ENCODE results near the gene SPRN.
"Not testable (repeated sequence)": the region's sequence is repeated elsewhere in the genome, so short reads cannot be mapped to it uniquely, and the experiment has no call there.

SPRN gene

DNA sequence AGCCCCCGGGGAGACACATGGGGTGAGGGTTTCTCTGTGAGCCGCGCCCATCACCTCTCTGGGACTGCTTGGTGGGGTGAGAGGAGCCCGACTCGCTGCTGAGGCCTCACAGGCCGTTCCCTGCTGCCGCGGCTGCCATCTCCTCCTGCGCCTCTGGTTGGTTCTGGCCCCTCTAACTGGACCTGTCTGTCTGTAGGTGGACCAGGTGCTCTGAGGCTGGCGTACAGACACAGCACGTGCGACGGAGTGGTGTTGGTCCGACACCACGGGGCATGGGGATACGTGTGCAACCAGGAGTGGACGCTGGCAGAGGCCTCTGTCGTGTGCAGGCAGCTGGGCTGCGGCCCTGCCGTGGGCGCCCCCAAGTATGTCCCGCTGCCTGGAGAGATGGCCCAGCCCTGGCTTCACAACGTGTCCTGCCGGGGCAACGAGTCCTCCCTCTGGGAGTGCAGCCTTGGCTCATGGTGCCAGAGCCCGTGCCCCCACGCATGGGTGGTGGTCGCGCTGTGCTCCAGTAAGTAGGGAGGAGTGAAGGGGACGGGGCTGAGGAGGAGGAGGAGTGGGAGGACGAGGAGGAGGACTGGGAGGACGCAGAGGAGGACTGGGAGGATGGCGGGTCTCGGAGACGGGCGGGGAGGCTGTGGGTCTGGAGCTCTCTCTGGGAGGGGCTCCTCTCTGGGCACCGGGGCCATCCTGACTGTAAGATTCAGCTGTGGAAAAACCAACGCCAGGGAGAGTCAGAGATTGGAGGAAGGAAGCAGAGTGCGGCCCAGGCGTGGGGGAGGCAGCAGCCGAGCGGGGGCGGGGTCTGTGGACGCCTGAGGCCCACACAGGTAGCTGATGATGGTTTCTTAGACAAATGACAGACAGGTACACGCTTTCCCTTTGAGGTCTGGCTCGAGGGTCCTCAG lies 31.9 kb upstream of the SPRN start:
- DNase-seq = no peak

DNA sequence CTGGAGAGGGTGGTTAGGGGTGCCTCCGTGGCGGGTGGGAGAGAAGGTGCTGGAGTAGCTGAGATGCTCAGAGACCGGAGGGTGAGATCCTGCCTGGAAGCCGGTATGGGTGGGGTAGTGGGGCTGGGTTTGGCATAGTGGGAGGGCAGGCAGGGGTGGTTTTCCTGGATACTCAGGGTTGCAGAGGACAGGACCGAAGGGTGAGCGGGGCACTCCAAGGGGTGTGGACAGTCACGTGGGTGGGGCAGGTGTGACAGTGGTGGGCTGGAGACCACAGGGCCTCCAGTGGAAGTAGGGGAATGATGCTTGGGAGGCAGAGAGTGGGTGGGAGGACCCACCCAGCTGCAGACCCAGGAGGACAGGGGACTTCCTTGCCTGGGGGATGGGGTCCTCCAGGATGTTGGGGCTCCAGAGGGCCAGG lies 31.2 kb upstream of the SPRN start:
- DNase-seq = no peak

DNA sequence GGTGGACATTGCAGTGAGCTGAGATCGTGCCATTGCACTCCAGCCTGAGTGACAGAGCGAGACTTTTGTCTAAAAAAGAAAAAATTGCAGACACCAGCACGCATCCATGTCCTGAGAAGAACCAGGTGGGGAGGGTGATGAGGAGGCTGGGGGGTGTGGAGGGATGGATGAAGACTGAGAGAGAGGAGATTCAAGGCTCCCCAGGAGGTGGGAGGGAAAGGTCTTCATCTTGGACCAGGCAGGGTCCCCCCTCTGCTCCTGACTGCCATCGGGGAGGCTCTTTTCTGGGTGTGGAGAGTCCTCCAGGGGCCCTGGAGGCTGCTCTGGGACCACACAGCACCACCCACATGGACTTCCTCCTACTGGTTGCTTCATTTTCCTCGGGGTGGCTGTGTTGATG lies 30.8 kb upstream of the SPRN start:
- DNase-seq = no peak

DNA sequence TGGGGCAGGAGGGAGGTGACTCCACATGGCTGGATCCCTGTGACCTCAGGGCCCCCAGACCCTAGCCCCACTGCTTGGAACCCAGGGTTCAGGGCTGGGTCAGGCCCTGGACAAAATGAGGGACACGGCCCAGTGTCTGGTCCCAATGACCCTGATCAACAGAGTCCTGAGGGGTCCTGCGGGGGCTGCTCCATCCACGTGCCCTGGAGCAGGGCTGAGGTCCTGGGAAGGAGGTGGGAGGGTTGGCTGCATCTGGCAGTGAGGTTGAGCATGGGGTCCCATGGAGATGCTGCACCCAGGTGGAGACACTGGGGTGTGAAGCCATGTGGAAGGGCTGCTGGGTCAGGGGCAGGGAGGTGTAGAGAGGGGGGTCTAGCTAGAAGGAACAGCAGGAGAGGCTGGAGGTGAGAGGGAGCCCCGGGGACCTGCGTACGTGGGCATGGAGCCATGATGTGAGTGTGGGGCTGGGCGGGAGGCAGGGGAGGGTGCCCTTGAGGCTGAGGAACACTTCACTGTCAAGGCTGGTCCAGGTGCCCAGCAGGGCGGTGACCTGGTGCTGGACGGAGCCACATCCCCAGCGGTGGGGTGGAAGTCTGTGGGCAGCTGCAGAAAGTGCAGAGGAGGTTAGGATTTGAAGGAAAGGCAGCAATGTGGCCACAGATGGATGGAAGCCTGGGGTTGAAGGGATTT lies 29.9 kb upstream of the SPRN start:
- no peak for DNase-seq

DNA sequence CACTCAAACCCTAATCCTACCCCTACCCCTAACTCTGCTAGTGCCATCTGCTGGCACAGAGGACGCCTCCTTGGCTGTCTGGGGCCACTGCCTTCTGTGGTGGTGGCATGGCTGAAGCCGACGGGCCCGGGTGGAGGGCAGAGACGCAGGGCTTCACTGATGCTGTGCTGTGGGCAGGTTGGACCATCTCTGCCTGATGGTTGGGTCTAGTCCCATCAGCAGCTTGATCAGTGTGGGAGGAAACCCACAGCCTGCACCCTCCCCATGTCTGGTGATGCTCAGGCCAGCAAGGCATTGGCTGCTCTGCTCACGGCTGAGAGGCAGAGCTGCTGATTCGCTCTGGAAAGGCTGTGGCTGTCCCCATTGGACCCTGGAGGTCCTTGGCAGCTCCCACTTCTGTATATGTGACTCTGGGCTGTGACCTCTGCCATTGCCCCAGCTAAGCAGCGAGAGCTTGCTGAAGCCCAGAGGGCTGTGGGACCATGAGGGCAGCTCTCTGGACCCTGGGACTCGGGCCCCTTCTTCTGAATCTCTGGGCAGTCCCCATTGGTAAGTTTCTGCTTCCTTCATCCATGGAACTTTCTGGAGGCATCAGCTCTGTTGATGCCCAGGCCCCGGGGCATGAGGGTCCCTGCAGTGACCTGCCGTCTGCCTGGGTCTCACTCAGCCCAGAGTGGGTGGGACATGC lies 29.2 kb upstream of the SPRN start, which contains the start of gene SCART1:
Gene SCART1 (plus strand): TSS at position 430 of the 688 bp plus-strand sequence. CDS start 53 bp downstream, at position 483.
- DNase-seq = no peak

DNA sequence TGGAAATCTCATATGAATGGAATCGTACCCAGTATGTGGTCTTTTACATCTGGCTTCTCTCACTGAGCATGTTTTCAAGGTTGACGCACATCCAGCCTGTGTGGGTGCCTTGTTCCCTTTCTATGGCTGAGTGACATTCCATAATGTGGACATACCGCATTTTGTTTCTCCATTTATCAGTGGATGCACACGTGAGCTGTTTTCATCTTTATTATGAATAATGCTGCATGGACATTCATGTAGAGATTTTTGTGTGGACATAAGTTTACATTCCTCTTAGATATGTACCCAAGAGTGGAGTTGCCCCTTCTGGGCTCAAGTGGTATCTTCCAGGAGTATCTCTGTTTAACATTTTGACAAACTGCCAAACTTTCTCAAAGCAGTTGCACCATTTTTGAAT lies 28.0 kb upstream of the SPRN start:
- DNase-seq = no peak

DNA sequence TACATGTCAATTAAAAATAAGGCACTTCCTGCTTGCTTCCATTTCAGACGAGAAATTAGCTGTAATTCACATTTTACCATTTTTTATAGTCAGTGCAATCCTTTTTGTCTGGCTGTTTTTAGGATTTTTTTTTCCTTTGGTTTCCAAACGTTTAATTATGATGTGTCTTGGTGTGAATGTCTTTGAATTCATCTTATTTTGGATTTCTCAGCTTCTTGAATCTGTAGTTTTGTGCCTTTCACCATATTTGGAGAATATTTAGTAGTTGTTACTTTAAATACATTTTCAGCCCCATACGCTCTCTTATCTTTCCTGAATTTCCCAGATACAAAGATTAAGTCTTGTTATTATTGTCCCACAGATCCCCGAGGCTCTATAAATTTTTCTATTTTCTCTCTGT lies 26.9 kb upstream of the SPRN start:
- DNase-seq = no peak

DNA sequence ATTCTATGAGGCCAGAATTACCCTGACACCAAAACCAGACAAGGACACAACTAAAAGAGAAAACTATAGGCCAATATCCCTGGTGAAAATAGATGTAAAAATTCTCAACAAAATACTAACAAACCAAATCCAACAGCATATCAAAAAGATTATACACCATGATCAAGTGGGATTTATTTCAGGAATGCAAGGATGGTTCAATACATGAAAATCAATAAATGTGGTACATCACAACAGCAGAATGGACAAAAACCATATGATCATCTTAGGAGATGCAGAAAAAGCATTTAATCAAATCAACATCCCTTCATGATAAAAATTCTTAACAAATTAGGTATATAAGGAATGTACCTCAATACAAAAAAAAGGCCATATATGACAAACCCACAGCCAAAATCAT lies 23.7 kb upstream of the SPRN start:
- DNase-seq = no peak

DNA sequence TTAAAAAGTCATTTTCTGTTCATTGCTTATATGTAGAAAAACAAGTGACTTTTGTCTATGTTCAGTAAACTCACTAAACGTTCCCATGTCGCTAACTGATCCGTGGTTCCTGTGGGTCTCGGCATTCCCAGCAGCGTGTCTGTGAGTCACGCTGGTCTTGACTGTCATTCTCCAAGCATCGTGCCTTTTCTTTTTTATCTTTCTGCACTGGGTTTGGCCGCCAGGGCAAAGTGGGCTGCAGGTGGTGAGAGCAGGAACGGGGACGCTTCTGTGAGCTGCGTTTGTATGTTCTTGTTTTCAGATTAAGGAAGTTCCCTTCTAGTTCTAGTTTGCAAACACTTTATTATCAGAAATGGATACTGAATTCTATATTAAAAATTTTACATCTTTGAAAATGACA lies 22.6 kb upstream of the SPRN start:
- DNase-seq = no peak

DNA sequence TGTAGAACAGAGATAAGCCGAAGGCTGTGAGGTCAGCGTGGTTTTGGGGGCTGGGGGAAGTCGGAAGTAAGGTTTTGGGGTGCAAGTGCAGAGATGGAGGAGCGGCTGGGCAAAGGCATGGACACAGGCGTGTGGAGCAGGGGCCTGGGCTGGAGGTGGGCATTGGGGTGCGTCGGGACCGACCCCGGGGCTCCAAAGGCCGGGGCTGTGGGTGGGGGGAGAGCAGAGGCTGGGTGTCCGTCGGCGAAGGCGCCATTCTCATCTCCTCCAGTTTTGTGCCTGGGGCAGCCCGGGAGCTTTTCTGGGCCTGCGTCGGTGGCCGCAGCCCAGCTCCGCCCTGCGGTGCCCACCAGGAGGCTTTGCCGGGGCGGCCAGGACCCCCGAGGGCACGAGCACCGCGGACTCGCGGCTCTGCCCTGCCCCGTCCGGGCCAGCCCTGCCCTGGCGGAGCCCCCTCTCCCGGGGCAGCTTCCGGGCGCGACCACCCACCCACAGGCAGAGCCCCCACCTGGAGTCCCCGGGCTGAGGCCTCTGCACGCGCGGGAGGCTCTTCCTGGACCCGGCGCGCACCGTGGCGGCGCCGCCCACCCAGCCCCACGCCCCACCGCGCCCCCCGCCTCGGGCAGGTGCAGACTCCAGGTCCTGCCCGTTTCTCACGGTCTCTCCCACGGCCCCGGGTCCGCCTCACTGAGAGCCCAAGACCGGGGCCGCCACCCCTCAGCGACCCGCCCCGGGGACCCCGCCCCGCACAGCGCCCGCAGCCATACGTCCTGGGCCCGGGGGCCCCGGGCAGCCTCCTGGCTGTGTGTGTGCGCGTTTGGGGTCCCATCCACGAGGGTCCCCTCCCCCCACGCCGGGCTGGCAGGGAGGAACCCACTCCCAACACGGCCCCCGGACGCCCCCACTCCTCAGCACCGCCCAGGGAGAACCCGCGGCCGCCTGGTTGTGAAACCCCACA lies 21.6 kb upstream of the SPRN start:
- no peak for DNase-seq

DNA sequence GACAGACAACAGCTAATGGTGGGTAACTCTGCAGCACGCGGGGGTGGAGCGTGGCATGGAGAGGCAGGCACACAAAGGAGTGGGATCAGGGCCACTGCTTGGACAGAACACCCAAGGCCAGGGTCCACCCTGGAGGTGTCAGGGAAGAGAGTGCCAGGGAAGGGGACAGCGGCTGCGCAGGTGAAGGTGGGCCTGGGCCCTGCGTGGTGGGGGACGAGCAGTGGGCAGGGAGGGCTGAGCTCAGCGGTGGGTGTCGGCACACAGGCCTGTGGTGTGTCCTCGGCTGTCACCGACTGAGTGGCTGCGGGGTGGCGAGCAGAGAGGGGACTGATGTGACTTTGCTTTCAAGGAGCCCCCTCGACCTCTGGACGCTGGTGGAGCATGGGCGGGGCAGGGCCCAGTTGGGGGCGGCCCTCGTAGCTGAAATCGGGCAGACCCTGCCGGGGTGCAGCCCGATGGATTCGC lies 20.9 kb upstream of the SPRN start:
- no peak for DNase-seq

DNA sequence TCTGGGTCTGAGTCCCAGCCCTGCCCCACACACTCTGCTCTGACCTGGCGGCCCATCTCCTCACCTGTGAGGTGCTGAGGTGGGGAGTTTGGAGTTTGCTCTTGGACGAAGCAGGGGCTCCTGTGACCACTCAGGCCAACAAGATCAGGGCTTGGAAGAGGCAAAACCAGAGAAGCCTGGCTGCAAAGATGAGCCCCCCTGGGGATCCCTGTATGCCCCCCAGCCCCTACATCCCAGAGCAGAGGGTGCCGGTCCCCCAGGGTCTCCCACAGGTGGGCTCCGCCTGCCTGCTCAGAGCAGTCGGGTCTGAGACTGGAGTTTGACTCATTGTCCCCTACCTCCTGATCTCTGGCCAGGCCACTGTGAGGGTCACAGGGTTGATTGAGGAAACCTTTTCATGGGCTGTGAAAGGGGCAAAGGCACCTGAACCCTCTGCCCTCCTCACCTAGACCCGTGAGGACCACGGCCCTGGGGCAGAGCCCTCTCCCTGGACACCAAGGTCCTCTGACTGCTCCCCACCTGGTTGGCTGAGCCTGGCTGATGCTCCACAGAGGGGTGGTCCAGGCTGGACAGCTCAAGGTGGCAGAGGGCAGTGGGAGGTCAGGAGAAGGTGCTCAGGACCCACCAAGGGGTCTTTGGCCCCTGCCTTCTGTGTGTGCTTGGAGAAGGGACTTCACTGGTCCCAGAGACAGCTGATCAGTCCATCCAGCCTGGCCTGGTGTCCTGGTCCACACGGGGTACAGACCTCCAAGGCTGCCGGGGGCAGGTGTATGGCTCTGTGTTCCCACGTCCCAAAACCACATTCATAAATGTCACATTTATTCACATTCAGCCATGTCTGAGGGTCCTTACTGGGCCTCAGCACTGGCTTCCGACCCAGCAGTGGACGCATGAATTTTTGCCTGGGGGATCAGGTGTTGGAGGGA lies 20.2 kb upstream of the SPRN start:
- no peak for DNase-seq

DNA sequence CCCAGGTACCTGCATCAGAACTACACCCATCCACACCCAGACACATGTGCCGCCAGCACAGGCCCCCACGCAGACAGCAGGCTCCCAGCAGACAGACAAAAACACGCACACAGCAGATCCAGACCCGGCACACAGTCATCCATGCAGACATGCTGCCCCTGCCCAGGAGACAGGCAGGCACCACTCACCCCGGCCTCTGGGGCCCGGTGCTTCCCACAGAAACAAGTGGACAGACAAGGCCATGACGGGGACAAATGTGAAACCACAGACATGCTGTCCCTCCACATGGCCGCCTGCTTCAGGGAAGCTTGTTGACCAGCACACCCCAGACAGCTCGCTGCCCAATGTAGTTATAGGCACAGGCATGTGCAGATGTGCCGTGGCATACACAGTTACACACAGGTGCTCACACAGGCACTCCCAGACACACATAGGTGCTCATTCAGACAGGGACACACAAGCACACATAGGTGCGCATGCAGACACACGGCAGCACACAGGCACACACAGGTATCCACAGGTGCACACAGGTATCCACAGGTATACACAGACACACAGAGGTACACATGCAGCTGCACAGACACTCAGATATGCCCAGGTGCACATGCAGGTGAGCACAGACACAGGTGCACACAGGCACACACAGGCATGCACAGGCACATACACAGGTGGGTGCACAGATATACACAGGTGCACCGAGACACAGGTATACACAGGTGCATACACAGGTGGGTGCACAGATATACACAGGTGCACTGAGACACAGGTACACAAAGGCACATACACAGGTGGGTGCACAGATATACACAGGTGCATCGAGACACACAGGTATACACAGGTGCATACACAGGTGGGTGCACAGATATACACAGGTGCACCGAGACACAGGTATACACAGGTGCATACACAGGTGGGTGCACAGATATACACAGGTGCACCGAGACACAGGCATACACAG lies 18.8 kb upstream of the SPRN start:
- no peak for DNase-seq

DNA sequence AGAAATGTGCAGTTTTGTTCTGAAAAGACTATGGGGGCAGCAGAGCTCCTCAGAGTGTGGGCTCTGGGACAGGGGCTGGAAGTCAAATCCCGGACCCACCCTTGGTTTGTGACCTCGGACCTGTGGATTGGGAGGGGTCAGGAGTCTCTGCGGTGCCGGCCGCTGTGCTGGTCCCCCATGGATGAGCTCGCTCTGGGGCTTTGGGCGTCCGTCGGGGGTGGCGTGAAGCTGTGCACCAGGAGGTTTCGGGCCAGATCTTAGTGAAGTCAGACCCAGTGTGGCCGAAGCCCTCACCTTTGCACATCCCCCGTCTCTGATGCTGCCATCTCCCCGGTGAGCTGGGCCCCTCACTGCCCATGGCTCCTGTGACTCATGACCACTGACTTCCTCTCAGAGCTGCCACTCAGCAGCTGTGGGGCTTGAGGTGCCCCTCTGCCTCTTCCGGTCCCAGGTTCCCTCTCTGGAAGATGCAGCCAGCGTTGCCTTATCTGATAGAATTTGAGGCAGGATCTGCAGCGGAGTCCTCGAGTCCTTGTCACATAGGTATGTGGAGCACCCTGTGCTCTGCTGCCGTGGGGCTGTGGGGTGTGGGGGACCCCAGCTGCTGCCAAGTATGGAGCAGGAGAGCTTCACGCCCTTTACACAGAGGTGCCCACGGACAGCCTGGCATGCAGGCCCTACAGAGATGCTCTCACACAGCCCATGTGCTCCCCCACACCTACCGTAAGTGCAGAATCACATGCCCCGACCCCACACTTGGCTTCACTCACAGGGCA lies 18.0 kb upstream of the SPRN start:
- no peak for DNase-seq

DNA sequence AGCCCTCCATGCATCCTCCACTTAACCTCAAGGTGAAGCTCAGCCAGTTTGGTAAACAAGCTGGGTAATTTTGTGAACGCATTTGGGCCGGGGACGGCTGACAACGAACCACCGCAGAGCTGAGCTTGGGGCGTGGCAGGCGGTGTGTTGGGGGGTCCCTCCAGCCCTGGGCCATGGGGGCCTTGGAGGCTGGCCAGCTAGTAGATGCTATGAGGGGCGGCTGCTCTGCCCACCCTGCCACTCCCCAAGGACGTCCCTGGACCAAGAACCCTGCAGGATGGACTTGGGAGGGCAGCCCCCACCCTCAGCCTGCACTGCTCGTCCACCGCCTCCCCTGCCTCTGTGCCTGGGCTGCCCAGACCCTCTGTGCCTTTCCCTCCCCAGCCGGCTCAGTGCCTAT lies 17.4 kb upstream of the SPRN start:
- DNase-seq = no peak

DNA sequence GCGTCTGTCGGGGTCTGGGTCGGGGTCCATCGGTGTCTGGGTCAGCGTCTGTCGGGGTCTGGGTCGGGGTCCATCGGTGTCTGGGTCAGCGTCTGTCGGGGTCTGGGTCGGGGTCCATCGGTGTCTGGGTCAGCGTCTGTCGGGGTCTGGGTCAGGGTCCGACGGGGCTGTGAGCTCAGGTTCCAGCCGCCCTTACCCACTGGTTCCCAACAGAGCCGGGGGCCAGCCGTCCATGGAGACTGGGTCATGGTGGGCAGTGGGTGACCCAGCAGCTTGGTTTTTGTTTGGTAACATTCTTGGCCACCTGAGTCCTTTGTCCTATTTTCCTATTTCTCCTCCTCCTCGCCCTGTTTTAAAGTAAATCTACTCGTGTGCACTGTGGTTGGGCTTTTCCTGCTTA lies 16.9 kb upstream of the SPRN start:
- DNase-seq = not testable (repeated sequence)

DNA sequence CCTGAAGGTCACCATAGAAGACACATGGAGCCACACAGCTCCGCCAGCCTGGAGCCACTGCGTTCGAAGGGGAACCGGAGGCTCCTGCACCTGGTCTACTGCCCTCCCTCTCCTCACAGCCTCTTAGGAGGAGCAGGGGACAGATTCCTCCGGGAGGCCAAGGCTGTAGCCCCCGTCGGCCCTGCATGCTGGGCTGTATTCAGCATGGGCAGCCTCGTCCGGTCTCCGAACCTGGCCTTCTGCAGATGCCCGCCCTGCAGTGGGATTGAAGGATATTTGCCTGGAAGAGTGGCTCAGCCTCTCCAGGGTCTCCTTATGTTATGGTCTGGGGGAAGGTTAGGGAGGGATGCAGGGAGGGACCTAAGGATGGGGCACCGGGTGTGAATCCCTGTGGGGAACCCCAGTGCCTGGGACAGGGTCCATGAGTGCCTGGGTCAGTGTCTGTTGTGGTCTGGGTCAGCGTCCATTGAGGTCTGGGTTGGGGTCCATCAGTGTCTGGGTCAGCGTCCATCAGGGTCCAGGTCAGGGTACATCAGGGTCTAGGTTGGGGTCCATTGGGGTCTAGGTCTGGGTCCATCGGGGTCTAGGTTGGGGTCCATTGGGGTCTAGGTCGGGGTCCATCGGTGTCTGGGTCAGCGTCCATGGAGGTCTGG lies 16.3 kb upstream of the SPRN start:
- DNase-seq = no peak

All from EL (cell line).